KMS-11 (cell line): ENCODE results near the gene PF4V1.

Source experiments
- H2AFZ ChIP-seq: fragments of 200-600 bp; sonication (generic); 2 replicates; pipeline ENCODE4 v1.6.1; 2016; ENCODE audit warnings: antibody characterized with exemption, mixed run types, low read depth
- H3K27ac ChIP-seq: fragments of 200-600 bp; sonication (generic); 2 replicates; pipeline ENCODE4 v1.6.1; 2016; ENCODE audit warnings: mild to moderate bottlenecking, mixed run types
- H3K27me3 ChIP-seq: fragments of 200-600 bp; sonication (generic); 2 replicates; pipeline ENCODE4 v1.6.1; 2017; ENCODE audit warnings: mild to moderate bottlenecking, low read depth, mixed run types, moderate library complexity; ENCODE audit not compliant: insufficient read depth
- H3K36me3 ChIP-seq: fragments of 200-600 bp; sonication (generic); 2 replicates; pipeline ENCODE4 v1.6.1; 2017; ENCODE audit warnings: mild to moderate bottlenecking, mixed run types; ENCODE audit not compliant: insufficient read depth
- H3K4me1 ChIP-seq: fragments of 200-600 bp; sonication (generic); 2 replicates; pipeline ENCODE4 v1.6.1; 2016; ENCODE audit warnings: mild to moderate bottlenecking, low read depth, mixed run types; ENCODE audit not compliant: poor library complexity, severe bottlenecking
- H3K4me2 ChIP-seq: fragments of 200-600 bp; sonication (generic); 2 replicates; pipeline ENCODE4 v1.7.0; 2016; ENCODE audit warnings: mild to moderate bottlenecking, mixed run types
- H3K4me3 ChIP-seq: fragments of 200-600 bp; sonication (generic); IDR thresholded peaks from 2 replicates; pipeline ENCODE4 v1.6.1; 2017; ENCODE audit warnings: low read depth, low read length, mixed read lengths; ENCODE audit not compliant: insufficient read depth
- H3K79me2 ChIP-seq: fragments of 200-600 bp; sonication (generic); 2 replicates; pipeline ENCODE4 v1.6.1; 2016; ENCODE audit warnings: low read depth, mixed run types; ENCODE audit not compliant: insufficient read depth
- H3K9ac ChIP-seq: fragments of 200-600 bp; sonication (generic); 2 replicates; pipeline ENCODE4 v1.6.1; 2016; ENCODE audit warnings: mild to moderate bottlenecking, mixed run types
- H4K20me1 ChIP-seq: fragments of 200-600 bp; sonication (generic); 2 replicates; pipeline ENCODE4 v1.6.1; 2016; ENCODE audit warnings: mild to moderate bottlenecking, mixed run types; ENCODE audit not compliant: insufficient read depth
- CTCF ChIP-seq: fragments of 200-600 bp; sonication (generic); conservative IDR thresholded peaks from 2 replicates; pipeline ENCODE4 v1.6.1; 2017; ENCODE audit warnings: low read depth, mild to moderate bottlenecking, antibody characterized with exemption, low read length, moderate library complexity, mixed read lengths

The PF4V1 gene

GRCh38 chr4:73844345-73844744 lies 8.8 kb upstream of the PF4V1 start:
- no peaks in the 10 kb centered on the region for H3K27me3 ChIP-seq
- no peaks in the 10 kb centered on the region for H3K4me1 ChIP-seq
- no peak overlapping the region for H3K4me2 ChIP-seq
- no peak overlapping the region for H3K27ac ChIP-seq
- H3K36me3 ChIP-seq = no peaks in the 10 kb centered on the region
- no peak overlapping the region for H2AFZ ChIP-seq
- no peaks in the 10 kb centered on the region for H3K79me2 ChIP-seq
- H4K20me1 ChIP-seq = no peaks in the 10 kb centered on the region
- no peak for TF ChIP-seq CTCF
- no peak overlapping the region for H3K9ac ChIP-seq
- no peak overlapping the region for H3K4me3 ChIP-seq

GRCh38 chr4:73844806-73845205 lies 8.3 kb upstream of the PF4V1 start:
- no peak overlapping the region for H3K27ac ChIP-seq
- H3K79me2 ChIP-seq = no peaks in the 10 kb centered on the region
- no peaks in the 10 kb centered on the region for H4K20me1 ChIP-seq
- no peaks in the 10 kb centered on the region for H3K27me3 ChIP-seq
- H3K4me2 ChIP-seq = no peak overlapping the region
- H3K36me3 ChIP-seq = no peaks in the 10 kb centered on the region
- H3K4me3 ChIP-seq = no peak overlapping the region
- no peak overlapping the region for H3K9ac ChIP-seq
- no peak for TF ChIP-seq CTCF
- H3K4me1 ChIP-seq = no peaks in the 10 kb centered on the region
- no peak overlapping the region for H2AFZ ChIP-seq

- H3K79me2 ChIP-seq = no peaks in the 10 kb centered on the region
- no peak overlapping the region for H2AFZ ChIP-seq
- no peaks in the 10 kb centered on the region for H3K27me3 ChIP-seq
- no peak overlapping the region for H3K4me2 ChIP-seq
- no peak for TF ChIP-seq CTCF
- H3K27ac ChIP-seq = no peak overlapping the region
- H3K4me3 ChIP-seq = no peak overlapping the region
- no peaks in the 10 kb centered on the region for H3K4me1 ChIP-seq
- H3K36me3 ChIP-seq = no peaks in the 10 kb centered on the region
- no peaks in the 10 kb centered on the region for H4K20me1 ChIP-seq
- no peak overlapping the region for H3K9ac ChIP-seq
Measured at GRCh38 chr4:73847526-73848182, 5.4 kb upstream of the PF4V1 start.

GRCh38 chr4:73848183-73848777 lies 4.8 kb upstream of the PF4V1 start:
- no peak for TF ChIP-seq CTCF
- no peaks in the 10 kb centered on the region for H4K20me1 ChIP-seq
- no peak overlapping the region for H2AFZ ChIP-seq
- no peaks in the 10 kb centered on the region for H3K4me1 ChIP-seq
- H3K4me2 ChIP-seq = no peak overlapping the region
- no peak overlapping the region for H3K9ac ChIP-seq
- no peaks in the 10 kb centered on the region for H3K27me3 ChIP-seq
- no peak overlapping the region for H3K27ac ChIP-seq
- H3K36me3 ChIP-seq = no peaks in the 10 kb centered on the region
- H3K79me2 ChIP-seq = no peaks in the 10 kb centered on the region
- H3K4me3 ChIP-seq = no peak overlapping the region
